HG03097 (cell line): ENCODE data around the gene ACKR3.

Source experiments
- ATAC-seq: cut with Tn5 transposase; IDR thresholded peaks from one replicate; pipeline ENCODE4 v1.9.1; 2021; ENCODE audit not compliant: unreplicated experiment, low FRiP score

The ACKR3 gene

DNA sequence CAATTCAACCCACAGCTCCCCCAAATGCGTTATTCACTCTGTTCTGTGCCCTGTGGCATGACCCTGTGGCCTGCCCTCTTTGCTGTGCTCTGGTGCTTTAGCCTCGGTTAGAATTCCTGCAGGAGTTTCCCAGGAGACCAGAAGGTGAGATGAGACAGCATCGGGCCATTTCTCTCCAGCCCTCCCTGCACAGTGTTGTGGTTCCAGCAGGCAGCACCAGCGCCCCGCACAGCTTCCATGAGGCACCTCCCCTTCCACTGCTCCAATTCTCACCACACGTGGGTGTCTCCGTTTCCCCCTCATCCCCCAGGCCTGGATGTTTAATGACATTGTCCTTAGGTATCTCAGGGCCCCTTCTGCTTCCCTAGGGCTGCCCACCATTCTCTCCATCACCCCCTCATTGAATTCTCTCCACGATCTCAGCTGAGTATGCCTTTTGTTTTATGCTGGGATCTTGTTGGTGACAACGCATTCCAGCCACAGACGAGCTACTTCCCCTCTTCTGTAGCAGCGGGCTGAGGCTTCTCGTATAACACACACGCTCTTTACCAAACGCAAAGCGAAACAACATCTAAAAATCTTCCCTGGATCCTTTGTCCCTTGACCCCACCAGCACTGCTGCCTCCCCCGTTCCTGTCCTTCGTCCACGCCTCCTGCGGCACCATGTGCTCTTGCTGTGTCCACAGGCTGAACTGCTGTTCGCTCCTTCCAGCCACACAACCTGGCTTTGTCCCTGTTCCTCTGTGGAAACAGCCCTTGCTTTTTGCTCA is 35.1 kb downstream of the ACKR3 start:
- no peak for ATAC-seq

DNA sequence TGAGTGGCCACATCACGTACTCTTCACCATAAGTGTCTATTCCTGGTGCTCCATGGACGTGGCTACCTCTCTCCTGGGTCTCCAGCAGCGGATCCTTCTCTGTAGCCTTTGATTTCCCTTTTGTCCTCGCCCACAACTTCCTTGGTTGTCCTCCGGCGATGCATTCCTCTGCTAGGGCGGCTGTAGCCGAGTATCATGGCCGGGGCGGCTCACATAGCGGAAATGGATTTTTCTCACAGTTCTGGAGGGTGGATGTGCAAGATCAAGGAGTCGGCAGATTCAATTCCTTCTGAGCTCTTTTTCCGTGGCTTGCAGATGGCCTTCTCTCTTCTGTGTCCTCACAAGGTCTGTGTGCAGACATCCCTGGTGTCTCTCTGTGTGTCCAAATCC is 35.7 kb downstream of the ACKR3 start:
- ATAC-seq = no peak

GRCh38 chr2:236606023-236606422 is 36.4 kb downstream of the ACKR3 start:
- ATAC-seq = no peak

- no peak for ATAC-seq
Measured at GRCh38 chr2:236607471-236608187, 38.0 kb downstream of the ACKR3 start.

DNA sequence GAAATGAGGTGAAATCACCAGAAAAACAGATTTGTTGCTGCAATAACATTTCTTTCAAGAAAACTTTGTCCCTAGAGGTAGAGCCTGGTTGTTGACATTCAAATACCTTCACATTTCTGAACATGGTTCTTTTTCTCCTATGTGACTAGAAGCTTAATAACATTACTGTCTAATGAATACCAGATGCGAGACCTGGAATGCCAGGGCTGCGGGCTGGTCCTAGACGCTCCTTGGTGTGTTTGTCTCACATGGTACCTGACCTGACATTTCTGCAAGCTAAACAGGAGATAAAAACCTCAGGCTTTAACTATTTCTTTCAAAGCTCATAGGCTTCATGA is 38.5 kb downstream of the ACKR3 start:
- ATAC-seq = no peak

DNA sequence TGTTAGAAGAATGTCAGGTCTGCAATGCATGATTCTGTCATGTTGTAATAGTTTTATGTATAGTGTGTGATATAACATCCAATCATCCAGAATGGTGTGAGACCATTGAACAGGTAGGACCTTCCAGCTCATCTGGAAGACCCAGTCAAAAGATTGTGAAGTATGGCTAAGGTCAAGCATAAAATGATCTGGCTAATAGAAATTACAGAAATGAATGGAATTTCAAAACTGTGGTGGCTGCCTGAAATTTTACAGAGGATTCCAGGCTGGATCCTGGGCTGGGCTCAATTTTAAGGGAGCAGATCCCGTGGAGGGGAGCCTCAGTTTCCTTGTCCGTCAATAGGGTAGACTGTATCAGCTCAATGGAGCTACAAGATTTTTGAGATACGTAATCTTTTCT is 39.1 kb downstream of the ACKR3 start:
- no peak for ATAC-seq

- ATAC-seq = no peak
Measured at GRCh38 chr2:236610991-236611821, 41.6 kb downstream of the ACKR3 start.

GRCh38 chr2:236612737-236613136 is 43.1 kb downstream of the ACKR3 start:
- no peak for ATAC-seq

DNA sequence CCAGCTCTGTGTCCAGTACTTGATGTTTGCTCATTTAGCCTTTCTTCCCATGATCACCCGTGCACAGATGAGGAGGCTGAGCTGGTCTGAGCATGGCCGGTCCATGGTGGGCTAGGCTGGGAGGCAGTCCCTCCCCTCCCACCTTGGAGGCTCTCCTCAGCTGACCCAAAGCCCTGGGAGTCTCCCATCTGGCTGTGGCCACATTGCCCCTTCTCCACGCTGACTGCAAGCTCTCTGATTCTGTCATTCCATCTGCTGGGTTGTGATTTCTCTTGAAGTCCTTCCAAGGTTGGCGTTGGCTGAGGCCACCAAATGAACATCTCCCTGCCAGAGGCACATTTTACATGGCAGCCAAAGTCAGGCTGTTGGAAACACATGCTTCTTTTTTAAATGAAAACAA is 44.0 kb downstream of the ACKR3 start:
- ATAC-seq = no peak

- ATAC-seq = no peak
Measured at GRCh38 chr2:236614551-236614950, 44.9 kb downstream of the ACKR3 start.

DNA sequence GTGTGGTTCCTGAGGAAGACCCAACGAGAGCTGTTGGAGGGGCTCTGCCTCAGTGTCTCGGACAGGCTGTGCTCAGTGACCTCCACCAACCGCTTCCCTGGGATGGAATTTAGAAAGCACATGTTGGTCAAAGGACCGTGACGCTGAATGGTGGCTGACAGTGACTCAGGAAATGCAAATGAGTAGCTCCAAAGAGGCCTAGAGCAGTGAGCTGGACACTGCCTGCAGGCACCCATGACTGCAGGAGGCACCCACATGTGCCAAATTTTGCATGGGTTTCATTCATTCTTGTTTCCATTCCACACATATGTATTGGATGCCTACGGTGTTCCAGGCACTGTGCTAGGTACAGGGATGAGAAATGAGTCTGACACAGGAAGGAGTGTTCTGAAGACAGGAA is 46.4 kb downstream of the ACKR3 start:
- no peak for ATAC-seq

GRCh38 chr2:236616624-236617023 is 47.0 kb downstream of the ACKR3 start:
- no peak for ATAC-seq

- no peak for ATAC-seq
Measured at GRCh38 chr2:236617221-236617737, 47.7 kb downstream of the ACKR3 start.

DNA sequence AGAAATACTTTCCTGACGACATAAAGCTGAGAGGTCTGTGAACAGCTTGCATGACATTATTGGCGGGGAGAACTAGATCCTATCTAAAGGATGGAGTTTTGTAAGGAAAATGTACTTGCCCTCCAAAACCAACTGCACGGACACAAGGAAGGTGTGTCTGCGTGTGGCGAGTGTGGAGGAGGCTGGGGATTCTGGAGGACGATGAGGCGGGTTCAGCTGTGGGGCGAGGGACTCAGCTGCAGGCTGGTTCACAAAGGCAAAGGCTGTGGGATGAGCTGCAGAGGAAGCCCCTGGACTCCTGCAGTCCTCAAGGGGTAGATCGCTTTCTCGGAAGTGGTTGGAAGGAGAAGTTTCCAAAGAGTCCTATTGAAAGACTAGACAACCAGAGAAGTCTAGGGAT is 48.2 kb downstream of the ACKR3 start:
- no peak for ATAC-seq

GRCh38 chr2:236618370-236618769 is 48.7 kb downstream of the ACKR3 start:
- ATAC-seq = no peak

DNA sequence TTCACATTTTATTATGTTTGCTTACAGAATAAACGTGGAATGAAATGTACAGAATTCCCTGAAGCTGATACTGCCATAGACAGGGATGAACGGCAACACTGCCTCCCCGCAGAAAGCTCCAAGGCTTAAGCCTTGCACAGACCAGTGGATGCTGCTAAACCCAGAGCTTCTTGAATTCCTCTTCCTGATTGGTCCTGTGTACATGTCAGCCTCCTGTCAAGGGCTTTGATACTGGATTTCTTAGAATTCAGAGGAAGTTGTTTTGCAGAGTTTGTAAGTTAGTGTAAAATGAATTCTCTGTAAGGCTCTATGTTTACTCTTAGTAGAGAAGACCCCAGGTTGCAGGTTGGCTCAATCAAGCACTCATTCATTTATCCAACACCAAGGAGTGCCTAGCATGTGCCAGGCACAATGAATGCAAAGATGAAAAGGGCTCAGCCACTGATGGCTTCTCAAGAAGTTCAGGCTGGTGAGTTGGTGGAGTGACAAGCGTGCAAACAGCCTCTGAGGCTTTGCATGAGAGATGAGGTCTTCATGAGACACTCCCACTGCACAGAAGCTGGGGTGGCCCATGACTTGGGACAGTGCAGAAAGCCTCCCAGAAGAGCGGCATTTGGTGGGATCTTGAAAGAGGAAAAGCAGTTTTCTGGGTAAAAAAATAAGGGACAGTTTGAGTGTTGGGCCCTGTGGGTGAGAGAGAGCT is 50.4 kb downstream of the ACKR3 start:
- no peak for ATAC-seq

DNA sequence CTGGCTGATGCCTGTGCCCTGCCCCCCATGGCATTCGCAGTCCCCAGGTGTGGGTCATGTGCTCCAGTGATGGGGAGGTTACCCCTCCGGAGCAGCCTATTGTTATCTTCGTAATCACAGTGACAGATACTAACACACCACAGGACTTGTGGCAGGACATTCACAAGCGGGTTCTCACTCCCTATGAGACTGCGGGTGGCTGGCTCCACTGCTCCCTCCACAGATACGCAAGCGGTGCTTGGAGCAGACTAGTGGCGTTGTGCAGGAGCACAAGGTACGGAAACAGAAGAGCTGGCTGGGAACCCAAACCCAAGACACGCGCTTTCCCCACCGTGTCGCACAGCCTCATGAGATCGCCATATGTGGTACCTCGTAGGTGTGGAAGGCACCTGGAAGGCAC is 52.2 kb downstream of the ACKR3 start:
- ATAC-seq = no peak

- no peak for ATAC-seq
Measured at GRCh38 chr2:236622201-236622600, 52.6 kb downstream of the ACKR3 start.

GRCh38 chr2:236622660-236623059 is 53.0 kb downstream of the ACKR3 start:
- ATAC-seq = no peak

GRCh38 chr2:236623816-236624215 is 54.2 kb downstream of the ACKR3 start:
- no peak for ATAC-seq
